Measurements from ENCODE around the gene VTA1.

DNA sequence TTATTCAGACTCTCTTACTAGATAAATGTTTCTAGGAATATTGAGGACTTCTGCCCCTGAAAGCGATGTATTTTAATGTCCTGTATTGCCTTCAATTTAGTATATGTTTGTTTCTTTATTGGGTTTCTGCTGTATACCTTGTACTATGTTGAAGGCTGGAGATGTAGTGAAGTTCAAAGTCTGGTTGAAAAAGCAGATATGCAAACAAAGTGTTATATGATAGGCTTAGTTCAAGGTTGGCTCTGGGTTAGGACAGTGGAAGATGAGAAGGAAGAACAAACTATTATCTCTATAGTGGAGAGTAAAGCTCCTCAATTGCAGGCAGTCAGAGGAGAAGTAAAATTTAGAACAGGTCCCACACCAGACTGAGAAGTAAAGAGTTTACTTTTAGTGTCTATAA is 118.4 kb downstream of the VTA1 start:
- no peak for TF ChIP-seq CTCF (conservative IDR thresholded peaks at IDR 0.05; ENCODE audit: low read depth, low read length)
- TF ChIP-seq RAD21 (IDR thresholded peaks at IDR 0.05; ENCODE audit: low read length), result no peak

Measured in IMR-90 (cell line).